SU-DHL-6 (cell line): ENCODE results near the gene SRSF7.

Experiments
- H2AFZ ChIP-seq: fragments of 200-600 bp; sonication (generic); 2 replicates; pipeline ENCODE4 v1.6.1; 2014; ENCODE audit warnings: low read depth, mild to moderate bottlenecking, moderate library complexity, mixed read lengths, antibody characterized with exemption, low read length; ENCODE audit not compliant: severe bottlenecking
- H3F3A ChIP-seq: fragments of 200-600 bp; shearing (Covaris generic); 2 replicates; pipeline ENCODE4 v1.6.0; 2016; ENCODE audit warnings: antibody characterized with exemption, mild to moderate bottlenecking; ENCODE audit not compliant: insufficient read depth
- H3K27ac ChIP-seq: fragments of 200-600 bp; sonication (generic); 2 replicates; pipeline ENCODE4 v1.5.1; 2016; ENCODE audit warnings: low read depth, mild to moderate bottlenecking, low read length, moderate library complexity, mixed read lengths
- H3K27me3 ChIP-seq: fragments of 200-600 bp; sonication (generic), shearing (Covaris generic); 2 replicates; pipeline ENCODE4 v1.6.0; 2014; ENCODE audit warnings: mild to moderate bottlenecking, low read length
- H3K36me3 ChIP-seq: fragments of 200-600 bp; sonication (generic); 2 replicates; pipeline ENCODE4 v1.6.1; 2014; ENCODE audit warnings: mild to moderate bottlenecking, low read length, mixed read lengths
- H3K4me2 ChIP-seq: fragments of 300-600, 200-600 bp; shearing (Covaris generic), sonication (generic); 2 replicates; pipeline ENCODE4 v1.6.0; 2014; ENCODE audit warnings: low read length, low read depth, mild to moderate bottlenecking; ENCODE audit not compliant: poor library complexity, severe bottlenecking
- H3K4me3 ChIP-seq: fragments of 200-600 bp; sonication (generic); 2 replicates; pipeline ENCODE4 v1.5.1; 2014; ENCODE audit warnings: antibody characterized with exemption, low read length, mild to moderate bottlenecking, mixed read lengths; ENCODE audit not compliant: insufficient read depth, poor library complexity, severe bottlenecking
- H3K79me2 ChIP-seq: fragments of 200-600 bp; sonication (generic); 2 replicates; pipeline ENCODE4 v1.6.1; 2014; ENCODE audit warnings: mild to moderate bottlenecking, low read length, moderate library complexity; ENCODE audit not compliant: insufficient read depth
- H3K9ac ChIP-seq: fragments of 200-600 bp; sonication (generic); 2 replicates; pipeline ENCODE4 v1.7.0; 2014; ENCODE audit warnings: mild to moderate bottlenecking, low read length
- H3K9me2 ChIP-seq: fragments of 200-600 bp; sonication (generic); replicated peaks from 2 replicates; pipeline ENCODE4 v1.6.1; 2014; ENCODE audit warnings: low read length; ENCODE audit not compliant: insufficient read depth
- H3K9me3 ChIP-seq: fragments of 200-600 bp; sonication (generic); 2 replicates; pipeline ENCODE4 v1.6.1; 2014; ENCODE audit warnings: low read length, mixed read lengths; ENCODE audit not compliant: insufficient read depth
- H4K20me1 ChIP-seq: fragments of 200-600 bp; sonication (generic); 2 replicates; pipeline ENCODE4 v1.6.1; 2014; ENCODE audit warnings: low read depth, mild to moderate bottlenecking, antibody characterized with exemption, low read length, moderate library complexity, mixed read lengths
- EZH2phosphoT487 ChIP-seq: fragments of 200-600 bp; sonication (generic), shearing (Covaris generic); conservative IDR thresholded peaks from 2 replicates; pipeline ENCODE4 v1.6.1; 2018; ENCODE audit warnings: mild to moderate bottlenecking, antibody characterized with exemption, low read length, moderate library complexity, mixed read lengths
- TF ChIP-seq, protein P1 (sequence below): fragments of 200-600 bp; sonication (generic); IDR thresholded peaks from one replicate; pipeline ENCODE4 v1.5.1; 2017; ENCODE audit warnings: antibody characterized with exemption, mild to moderate bottlenecking, low read length, moderate library complexity; ENCODE audit not compliant: insufficient read depth, poor library complexity, severe bottlenecking

SRSF7 gene

DNA sequence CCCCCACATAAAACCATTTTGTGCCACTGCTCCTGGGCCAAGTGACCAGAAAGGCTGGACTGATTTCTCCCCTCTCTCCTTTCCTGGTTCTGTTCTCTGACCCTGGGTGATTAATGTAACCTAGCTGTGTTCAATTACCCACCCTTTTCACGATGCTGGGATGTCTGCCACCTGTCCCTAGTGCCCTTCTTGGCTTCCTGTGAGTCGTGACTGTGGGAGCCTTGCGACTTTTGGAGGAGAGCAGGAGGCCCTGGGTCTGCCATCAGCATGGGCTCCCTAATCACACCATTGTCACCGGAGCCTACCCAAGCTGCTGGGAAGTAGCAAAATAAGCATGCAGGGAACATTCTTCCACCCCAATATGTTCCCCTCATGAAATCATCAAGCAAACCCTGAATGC is 38.3 kb downstream of the SRSF7 start:
- no peaks in the 10 kb centered on the region for H3K79me2 ChIP-seq
- no peaks in the 10 kb centered on the region for H4K20me1 ChIP-seq
- H3K4me3 ChIP-seq = no peak overlapping the region
- no peak overlapping the region for H2AFZ ChIP-seq
- no peaks in the 10 kb centered on the region for H3K9me3 ChIP-seq
- H3K27ac ChIP-seq = no peak overlapping the region
- no peak overlapping the region for H3K9ac ChIP-seq
- H3K27me3 ChIP-seq = no peaks in the 10 kb centered on the region
- no peaks in the 10 kb centered on the region for H3K36me3 ChIP-seq
- no peak overlapping the region for H3K4me2 ChIP-seq
- TF ChIP-seq, protein P1, sequence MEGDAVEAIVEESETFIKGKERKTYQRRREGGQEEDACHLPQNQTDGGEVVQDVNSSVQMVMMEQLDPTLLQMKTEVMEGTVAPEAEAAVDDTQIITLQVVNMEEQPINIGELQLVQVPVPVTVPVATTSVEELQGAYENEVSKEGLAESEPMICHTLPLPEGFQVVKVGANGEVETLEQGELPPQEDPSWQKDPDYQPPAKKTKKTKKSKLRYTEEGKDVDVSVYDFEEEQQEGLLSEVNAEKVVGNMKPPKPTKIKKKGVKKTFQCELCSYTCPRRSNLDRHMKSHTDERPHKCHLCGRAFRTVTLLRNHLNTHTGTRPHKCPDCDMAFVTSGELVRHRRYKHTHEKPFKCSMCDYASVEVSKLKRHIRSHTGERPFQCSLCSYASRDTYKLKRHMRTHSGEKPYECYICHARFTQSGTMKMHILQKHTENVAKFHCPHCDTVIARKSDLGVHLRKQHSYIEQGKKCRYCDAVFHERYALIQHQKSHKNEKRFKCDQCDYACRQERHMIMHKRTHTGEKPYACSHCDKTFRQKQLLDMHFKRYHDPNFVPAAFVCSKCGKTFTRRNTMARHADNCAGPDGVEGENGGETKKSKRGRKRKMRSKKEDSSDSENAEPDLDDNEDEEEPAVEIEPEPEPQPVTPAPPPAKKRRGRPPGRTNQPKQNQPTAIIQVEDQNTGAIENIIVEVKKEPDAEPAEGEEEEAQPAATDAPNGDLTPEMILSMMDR = no peak
- no peak for TF ChIP-seq EZH2phosphoT487
- H3K9me2 ChIP-seq = no peaks in the 10 kb centered on the region
- no peaks in the 10 kb centered on the region for H3F3A ChIP-seq

DNA sequence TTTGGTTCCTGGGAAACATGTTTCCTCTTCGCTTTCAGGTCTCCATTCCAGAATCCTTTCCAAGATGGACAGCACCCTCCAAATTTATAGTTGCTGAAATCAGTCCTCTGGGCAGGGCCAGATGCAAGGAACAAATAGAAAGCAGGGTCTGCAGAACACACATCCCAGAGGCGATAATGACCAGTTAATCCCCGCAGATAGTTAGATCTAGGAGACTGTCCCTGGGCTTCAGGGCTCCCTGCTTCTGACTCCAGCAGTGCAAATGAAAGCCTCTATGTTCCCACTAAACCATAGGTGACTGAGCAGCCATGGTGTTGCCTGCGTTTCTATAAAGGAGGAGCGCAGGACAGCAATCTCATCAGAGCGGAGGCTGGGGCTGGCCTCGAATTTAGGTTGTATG is 38.7 kb downstream of the SRSF7 start:
- Histone ChIP-seq H3K9me2 (no peaks in the 10 kb centered on the region), H2AFZ (no peak overlapping the region), H3K9me3 (no peaks in the 10 kb centered on the region), H3K79me2 (no peaks in the 10 kb centered on the region), H3K9ac (no peak overlapping the region), H3F3A (no peaks in the 10 kb centered on the region), H3K4me3 (no peak overlapping the region), H3K27me3 (no peaks in the 10 kb centered on the region), H3K27ac (no peak overlapping the region), H3K36me3 (no peaks in the 10 kb centered on the region), H4K20me1 (no peaks in the 10 kb centered on the region), H3K4me2 (no peak overlapping the region)
- no peak for TF ChIP-seq EZH2phosphoT487
- TF ChIP-seq, protein P1 = no peak

DNA sequence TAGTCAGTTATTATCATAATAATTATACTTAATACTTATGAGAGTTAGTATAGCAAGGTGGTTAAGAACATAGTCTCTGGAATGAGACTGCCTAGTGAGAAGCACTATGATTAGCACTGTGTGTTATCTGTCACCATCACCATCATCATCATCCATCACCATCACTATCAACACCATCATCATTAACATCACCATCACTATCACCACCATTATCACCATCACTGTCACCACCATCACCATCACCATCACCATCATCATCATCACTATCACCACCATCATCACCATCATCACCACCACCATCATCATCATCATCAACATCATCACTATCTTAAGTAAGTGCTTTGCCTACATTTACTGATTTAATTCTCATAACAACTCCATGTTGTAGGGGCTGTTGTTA is 39.6 kb downstream of the SRSF7 start:
- no peaks in the 10 kb centered on the region for H4K20me1 ChIP-seq
- no peak overlapping the region for H3K4me2 ChIP-seq
- no peaks in the 10 kb centered on the region for H3K9me3 ChIP-seq
- no peak overlapping the region for H3K9ac ChIP-seq
- TF ChIP-seq, protein P1 = no peak
- TF ChIP-seq EZH2phosphoT487 = no peak
- no peaks in the 10 kb centered on the region for H3K27me3 ChIP-seq
- no peak overlapping the region for H2AFZ ChIP-seq
- no peaks in the 10 kb centered on the region for H3F3A ChIP-seq
- no peaks in the 10 kb centered on the region for H3K9me2 ChIP-seq
- H3K27ac ChIP-seq = no peak overlapping the region
- no peak overlapping the region for H3K4me3 ChIP-seq
- H3K36me3 ChIP-seq = no peaks in the 10 kb centered on the region
- no peaks in the 10 kb centered on the region for H3K79me2 ChIP-seq
